GM12878 (cell line): ENCODE results near the gene ZNF385A.

Experiments used
- FOS ChIP-seq: IDR thresholded peaks from 3 replicates; pipeline ENCODE4 v1.6.1; 2011; ENCODE audit warnings: borderline replicate concordance; ENCODE audit not compliant: insufficient read length; ENCODE audit errors: extremely low read depth
- SREBF1 ChIP-seq: IDR thresholded peaks from 2 replicates; pipeline ENCODE4 v1.6.1; 2012; ENCODE audit warnings: mild to moderate bottlenecking, low read length
- ZNF274 ChIP-seq: IDR thresholded peaks from one replicate; pipeline ENCODE4 v1.8.0; 2011; ENCODE audit not compliant: insufficient read length, insufficient read depth

GRCh38 chr12:54356951-54357356 is 27.6 kb downstream of the ZNF385A start:
- TF ChIP-seq SREBF1 (no peak), ZNF274 (no peak), FOS (no peak)
